Measurements from ENCODE around the gene PLPPR5. TPM values are rescaled to one million over a fixed set of nuclear protein-coding genes. Genes with fewer than 3 reads are reported as not detected.

Gene PLPPR5
- total and polyA plus RNA-seq, 10 of the 15 experiments (the other 5 are each of a cell fraction or from before 2014, with no cell fraction given), result under 0.01 to 0.11 (median 0.02) TPM; not detected in 7

DNA sequence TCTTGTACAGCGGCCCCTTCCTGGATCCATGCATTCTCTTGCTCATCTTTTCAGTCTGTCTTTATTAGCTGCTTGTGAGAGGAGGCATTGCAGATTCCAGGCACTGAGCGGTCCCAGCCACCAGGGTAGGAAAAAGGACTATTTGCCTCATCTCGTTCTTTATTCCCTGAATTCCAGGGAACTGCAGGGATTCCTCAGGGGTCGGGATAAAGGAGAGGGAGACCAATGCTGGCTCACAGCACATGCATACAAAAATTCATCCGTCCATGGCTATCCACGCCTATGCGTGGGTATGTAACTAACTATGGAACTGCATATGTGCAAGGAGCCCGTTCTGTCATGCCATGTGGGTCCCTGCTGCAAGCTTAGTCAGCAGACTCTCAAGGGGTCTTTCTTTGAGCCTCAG is 879 bp upstream of the PLPPR5 start (continued):
- TF ChIP-seq, protein P1, sequence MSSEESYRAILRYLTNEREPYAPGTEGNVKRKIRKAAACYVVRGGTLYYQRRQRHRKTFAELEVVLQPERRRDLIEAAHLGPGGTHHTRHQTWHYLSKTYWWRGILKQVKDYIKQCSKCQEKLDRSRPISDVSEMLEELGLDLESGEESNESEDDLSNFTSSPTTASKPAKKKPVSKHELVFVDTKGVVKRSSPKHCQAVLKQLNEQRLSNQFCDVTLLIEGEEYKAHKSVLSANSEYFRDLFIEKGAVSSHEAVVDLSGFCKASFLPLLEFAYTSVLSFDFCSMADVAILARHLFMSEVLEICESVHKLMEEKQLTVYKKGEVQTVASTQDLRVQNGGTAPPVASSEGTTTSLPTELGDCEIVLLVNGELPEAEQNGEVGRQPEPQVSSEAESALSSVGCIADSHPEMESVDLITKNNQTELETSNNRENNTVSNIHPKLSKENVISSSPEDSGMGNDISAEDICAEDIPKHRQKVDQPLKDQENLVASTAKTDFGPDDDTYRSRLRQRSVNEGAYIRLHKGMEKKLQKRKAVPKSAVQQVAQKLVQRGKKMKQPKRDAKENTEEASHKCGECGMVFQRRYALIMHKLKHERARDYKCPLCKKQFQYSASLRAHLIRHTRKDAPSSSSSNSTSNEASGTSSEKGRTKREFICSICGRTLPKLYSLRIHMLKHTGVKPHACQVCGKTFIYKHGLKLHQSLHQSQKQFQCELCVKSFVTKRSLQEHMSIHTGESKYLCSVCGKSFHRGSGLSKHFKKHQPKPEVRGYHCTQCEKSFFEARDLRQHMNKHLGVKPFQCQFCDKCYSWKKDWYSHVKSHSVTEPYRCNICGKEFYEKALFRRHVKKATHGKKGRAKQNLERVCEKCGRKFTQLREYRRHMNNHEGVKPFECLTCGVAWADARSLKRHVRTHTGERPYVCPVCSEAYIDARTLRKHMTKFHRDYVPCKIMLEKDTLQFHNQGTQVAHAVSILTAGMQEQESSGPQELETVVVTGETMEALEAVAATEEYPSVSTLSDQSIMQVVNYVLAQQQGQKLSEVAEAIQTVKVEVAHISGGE (CRISPR knock-in tag; IDR thresholded peaks at IDR 0.05), result no peak

DNA sequence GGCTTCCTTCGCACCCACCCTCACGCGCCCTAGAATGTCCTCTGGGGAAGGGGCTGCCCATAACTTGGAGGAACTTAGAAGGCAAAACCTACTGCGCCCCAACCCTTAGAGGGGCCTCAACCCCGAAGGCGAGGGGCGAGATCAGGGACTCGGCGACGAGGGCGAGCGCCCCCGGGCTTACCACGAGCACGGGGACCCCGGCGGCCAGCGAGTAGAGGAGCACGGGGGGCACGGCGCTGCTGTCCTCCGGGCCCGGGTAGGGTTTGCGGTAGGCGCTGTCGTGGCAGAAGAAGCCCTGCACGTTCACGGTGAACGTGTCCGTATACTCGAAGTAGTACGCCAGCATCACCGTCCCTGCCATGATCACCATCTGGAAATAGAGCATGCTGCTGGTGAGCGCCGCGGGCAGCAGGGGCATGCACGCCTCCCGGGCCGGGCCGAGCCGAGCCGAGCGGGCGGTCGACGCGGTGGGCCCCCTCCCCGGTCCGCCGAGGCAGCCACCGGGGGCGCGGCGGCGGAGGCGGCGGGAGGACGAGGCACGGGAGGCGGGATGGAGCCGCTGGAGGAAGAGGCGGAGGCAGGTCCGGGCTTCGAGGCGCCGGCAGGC is 304 bp downstream of the PLPPR5 start:
- no peaks in the 10 kb centered on the region for H3K9me3 ChIP-seq (replicated peaks; ENCODE audit: control insufficient read depth, insufficient read depth, low read length)
- H3K4me3 ChIP-seq, result no peak overlapping the region
- 45% methylated on average over 58 of the region's 66 CpGs for WGBS (ENCODE audit: insufficient coverage, insufficient replicate concordance, low lambda C conversion rate, missing lambda C conversion rate)
- BruUV-seq (replicated peaks), result no TSS peak
- no peaks in the 10 kb centered on the region for H4K20me1 ChIP-seq (ENCODE audit: control insufficient read depth, insufficient read depth)
- intact Hi-C loops (cut with micrococcal nuclease; ENCODE audit: unreplicated experiment) (no loop called here), in situ Hi-C loops (cut with MboI) (no loop called here)
- H3K9ac ChIP-seq (ENCODE audit: control insufficient read depth, insufficient read depth, low read length), result no peak overlapping the region
- ChIA-PET POLR2A (no interaction called here), RAD21 (ENCODE audit: unreplicated experiment) (no interaction called here), CTCF (interaction anchor here (0.6 kb wide), 1 partner anchor 10 kb away, joined by 3 read pairs; no protein-coding TSS in a partner anchor), SMC1A (ENCODE audit: uncharacterized antibody, unreplicated experiment) (no interaction called here)
- H3K27ac ChIP-seq (ENCODE audit: control insufficient read depth, insufficient read depth), result no peak overlapping the region
- H3K4me2 ChIP-seq (ENCODE audit: control insufficient read depth, insufficient read depth), result no peak overlapping the region
- H2AFZ ChIP-seq (ENCODE audit: control insufficient read depth, low read depth, low read length), result no peak overlapping the region
- H3K27me3 ChIP-seq (replicated peaks in 1 of 2; ENCODE audit: control insufficient read depth in 2 of 2, insufficient read depth in 2 of 2, low read length in 1 of 2), result peaks cover 4 to 7% of the 10 kb centered on the region in 2 experiments
- no peaks in the 10 kb centered on the region for H3K36me3 ChIP-seq (ENCODE audit: control insufficient read depth in 2 of 2, insufficient read depth in 2 of 2, low read length in 1 of 2)
- ATAC-seq, result no peak
- FAIRE-seq, result no peak
- TF ChIP-seq CBX3 (IDR thresholded peaks at IDR 0.05; ENCODE audit: borderline replicate concordance, low read depth), result no peak
- TF ChIP-seq FOXM1 (IDR thresholded peaks at IDR 0.05; ENCODE audit: low read depth, low read length), result no peak
- no peak for TF ChIP-seq BCL11A (IDR thresholded peaks at IDR 0.05; ENCODE audit: low read depth, low read length)
- TF ChIP-seq, protein P2, sequence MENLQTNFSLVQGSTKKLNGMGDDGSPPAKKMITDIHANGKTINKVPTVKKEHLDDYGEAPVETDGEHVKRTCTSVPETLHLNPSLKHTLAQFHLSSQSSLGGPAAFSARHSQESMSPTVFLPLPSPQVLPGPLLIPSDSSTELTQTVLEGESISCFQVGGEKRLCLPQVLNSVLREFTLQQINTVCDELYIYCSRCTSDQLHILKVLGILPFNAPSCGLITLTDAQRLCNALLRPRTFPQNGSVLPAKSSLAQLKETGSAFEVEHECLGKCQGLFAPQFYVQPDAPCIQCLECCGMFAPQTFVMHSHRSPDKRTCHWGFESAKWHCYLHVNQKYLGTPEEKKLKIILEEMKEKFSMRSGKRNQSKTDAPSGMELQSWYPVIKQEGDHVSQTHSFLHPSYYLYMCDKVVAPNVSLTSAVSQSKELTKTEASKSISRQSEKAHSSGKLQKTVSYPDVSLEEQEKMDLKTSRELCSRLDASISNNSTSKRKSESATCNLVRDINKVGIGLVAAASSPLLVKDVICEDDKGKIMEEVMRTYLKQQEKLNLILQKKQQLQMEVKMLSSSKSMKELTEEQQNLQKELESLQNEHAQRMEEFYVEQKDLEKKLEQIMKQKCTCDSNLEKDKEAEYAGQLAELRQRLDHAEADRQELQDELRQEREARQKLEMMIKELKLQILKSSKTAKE (IDR thresholded peaks at IDR 0.05; ENCODE audit: low read depth, poor library complexity, severe bottlenecking), result no peak
- no peak for TF ChIP-seq WRNIP1 (IDR thresholded peaks at IDR 0.05; ENCODE audit: borderline replicate concordance, low read depth, low read length)
- no peak for TF ChIP-seq NBN (IDR thresholded peaks at IDR 0.05)
- TF ChIP-seq, protein P3, sequence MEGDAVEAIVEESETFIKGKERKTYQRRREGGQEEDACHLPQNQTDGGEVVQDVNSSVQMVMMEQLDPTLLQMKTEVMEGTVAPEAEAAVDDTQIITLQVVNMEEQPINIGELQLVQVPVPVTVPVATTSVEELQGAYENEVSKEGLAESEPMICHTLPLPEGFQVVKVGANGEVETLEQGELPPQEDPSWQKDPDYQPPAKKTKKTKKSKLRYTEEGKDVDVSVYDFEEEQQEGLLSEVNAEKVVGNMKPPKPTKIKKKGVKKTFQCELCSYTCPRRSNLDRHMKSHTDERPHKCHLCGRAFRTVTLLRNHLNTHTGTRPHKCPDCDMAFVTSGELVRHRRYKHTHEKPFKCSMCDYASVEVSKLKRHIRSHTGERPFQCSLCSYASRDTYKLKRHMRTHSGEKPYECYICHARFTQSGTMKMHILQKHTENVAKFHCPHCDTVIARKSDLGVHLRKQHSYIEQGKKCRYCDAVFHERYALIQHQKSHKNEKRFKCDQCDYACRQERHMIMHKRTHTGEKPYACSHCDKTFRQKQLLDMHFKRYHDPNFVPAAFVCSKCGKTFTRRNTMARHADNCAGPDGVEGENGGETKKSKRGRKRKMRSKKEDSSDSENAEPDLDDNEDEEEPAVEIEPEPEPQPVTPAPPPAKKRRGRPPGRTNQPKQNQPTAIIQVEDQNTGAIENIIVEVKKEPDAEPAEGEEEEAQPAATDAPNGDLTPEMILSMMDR (IDR thresholded peaks at IDR 0.05 in 2 of 3, conservative IDR thresholded peaks at IDR 0.05 in 1 of 3; ENCODE audit: control insufficient read depth in 2 of 3, extremely low read depth in 1 of 3, insufficient read depth in 1 of 3, low read depth in 3 of 3, low read length in 3 of 3), result no peak
- TF ChIP-seq ZNF217 (IDR thresholded peaks at IDR 0.05), result no peak
- TF ChIP-seq ATF7 (IDR thresholded peaks at IDR 0.05; ENCODE audit: low read depth), result no peak
- TF ChIP-seq, protein P4, sequence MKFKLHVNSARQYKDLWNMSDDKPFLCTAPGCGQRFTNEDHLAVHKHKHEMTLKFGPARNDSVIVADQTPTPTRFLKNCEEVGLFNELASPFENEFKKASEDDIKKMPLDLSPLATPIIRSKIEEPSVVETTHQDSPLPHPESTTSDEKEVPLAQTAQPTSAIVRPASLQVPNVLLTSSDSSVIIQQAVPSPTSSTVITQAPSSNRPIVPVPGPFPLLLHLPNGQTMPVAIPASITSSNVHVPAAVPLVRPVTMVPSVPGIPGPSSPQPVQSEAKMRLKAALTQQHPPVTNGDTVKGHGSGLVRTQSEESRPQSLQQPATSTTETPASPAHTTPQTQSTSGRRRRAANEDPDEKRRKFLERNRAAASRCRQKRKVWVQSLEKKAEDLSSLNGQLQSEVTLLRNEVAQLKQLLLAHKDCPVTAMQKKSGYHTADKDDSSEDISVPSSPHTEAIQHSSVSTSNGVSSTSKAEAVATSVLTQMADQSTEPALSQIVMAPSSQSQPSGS (IDR thresholded peaks at IDR 0.05; ENCODE audit: low read length), result no peak
- TF ChIP-seq TCF7 (IDR thresholded peaks at IDR 0.05; ENCODE audit: borderline replicate concordance), result no peak
- no peak for TF ChIP-seq ZBED1 (IDR thresholded peaks at IDR 0.05; ENCODE audit: borderline replicate concordance)
- no peaks in the 10 kb centered on the region for H3K79me2 ChIP-seq (ENCODE audit: control insufficient read depth, insufficient read depth, low read length)
- DNase-seq (ENCODE audit: low read depth, low spot score), result no peak
- no peaks in the 10 kb centered on the region for H3K4me1 ChIP-seq (ENCODE audit: control insufficient read depth, insufficient read depth, low read length)

Data from GM12878 (cell line).